Measurements from ENCODE around the gene MAST4. TPM values are rescaled to one million over a fixed set of nuclear protein-coding genes. Genes with fewer than 3 reads are reported as not detected.
A peak's percentile ranks its signal among the peaks of the same experiment; 100 is the strongest.

Gene MAST4
- total RNA-seq, 2 donors from 2014 or later, result 30.5 to 47.8 TPM

GRCh38 chr5:67010684-67011409 is 414.7 kb downstream of the MAST4 start:
- Histone ChIP-seq H3K4me3 (peak overlapping the region; percentile 47), H3K27ac (peak overlapping the region; percentile 51 to 65), H3K36me3 (no peaks in the 10 kb centered on the region), H3K9me3 (no peaks in the 10 kb centered on the region), H3K27me3 (replicated peaks; ENCODE audit: insufficient read depth) (no peaks in the 10 kb centered on the region), H3K4me1 (ENCODE audit: control insufficient read depth in 1 of 2, low read depth in 2 of 2) (peaks cover 14 to 85% of the 10 kb centered on the region in 2 donors)
- TF ChIP-seq CTCF (IDR thresholded peaks at IDR 0.05), result no peak
- ATAC-seq (ENCODE audit: insufficient number of reproducible peaks, low FRiP score, low read depth) (peak; percentile 38), DNase-seq (ENCODE audit: low spot score) (peak; percentile 6)

- DNase-seq (ENCODE audit: low spot score) (no peak), ATAC-seq (ENCODE audit: insufficient number of reproducible peaks, low FRiP score, low read depth) (no peak)
- no peaks in the 10 kb centered on the region for H3K36me3 ChIP-seq
- no peaks in the 10 kb centered on the region for H3K27me3 ChIP-seq (replicated peaks; ENCODE audit: insufficient read depth)
- H3K27ac ChIP-seq, result peak overlapping the region; percentile 51 to 65
- TF ChIP-seq CTCF (IDR thresholded peaks at IDR 0.05), result no peak
- peaks cover 14 to 85% of the 10 kb centered on the region in 2 donors for H3K4me1 ChIP-seq (ENCODE audit: control insufficient read depth in 1 of 2, low read depth in 2 of 2)
- H3K4me3 ChIP-seq, result peak overlapping the region; percentile 47
- H3K9me3 ChIP-seq, result no peaks in the 10 kb centered on the region
These were observed 415.2 kb downstream of the MAST4 start for GRCh38 chr5:67011422-67011821.

- DNase-seq (ENCODE audit: low spot score) (no peak), ATAC-seq (ENCODE audit: insufficient number of reproducible peaks, low FRiP score, low read depth) (no peak)
- H3K4me1 ChIP-seq (ENCODE audit: control insufficient read depth in 1 of 2, low read depth in 2 of 2), result peaks cover 10 to 77% of the 10 kb centered on the region in 2 donors
- H3K9me3 ChIP-seq, result no peaks in the 10 kb centered on the region
- no peaks in the 10 kb centered on the region for H3K36me3 ChIP-seq
- H3K4me3 ChIP-seq, result no peak overlapping the region
- H3K27me3 ChIP-seq (replicated peaks; ENCODE audit: insufficient read depth), result no peaks in the 10 kb centered on the region
- H3K27ac ChIP-seq, result no peak overlapping the region
- no peak for TF ChIP-seq CTCF (IDR thresholded peaks at IDR 0.05)
These were observed 416.0 kb downstream of the MAST4 start for GRCh38 chr5:67012171-67012570.

- Histone ChIP-seq H3K9me3 (no peaks in the 10 kb centered on the region), H3K36me3 (no peaks in the 10 kb centered on the region), H3K27me3 (replicated peaks; ENCODE audit: insufficient read depth) (no peaks in the 10 kb centered on the region), H3K4me1 (ENCODE audit: control insufficient read depth in 1 of 2, low read depth in 2 of 2) (peaks cover 8 to 67% of the 10 kb centered on the region in 2 donors), H3K4me3 (no peak overlapping the region), H3K27ac (no peak overlapping the region)
- ATAC-seq (ENCODE audit: insufficient number of reproducible peaks, low FRiP score, low read depth) (no peak), DNase-seq (ENCODE audit: low spot score) (no peak)
- TF ChIP-seq CTCF (IDR thresholded peaks at IDR 0.05), result no peak
These were observed 417.5 kb downstream of the MAST4 start for GRCh38 chr5:67013719-67014118.

GRCh38 chr5:67014191-67014590 is 418.0 kb downstream of the MAST4 start:
- no peak overlapping the region for H3K27ac ChIP-seq
- H3K27me3 ChIP-seq (replicated peaks; ENCODE audit: insufficient read depth), result no peaks in the 10 kb centered on the region
- ATAC-seq (ENCODE audit: insufficient number of reproducible peaks, low FRiP score, low read depth) (no peak), DNase-seq (ENCODE audit: low spot score) (no peak)
- no peaks in the 10 kb centered on the region for H3K36me3 ChIP-seq
- TF ChIP-seq CTCF (IDR thresholded peaks at IDR 0.05), result no peak
- peaks cover 8 to 67% of the 10 kb centered on the region in 2 donors for H3K4me1 ChIP-seq (ENCODE audit: control insufficient read depth in 1 of 2, low read depth in 2 of 2)
- H3K4me3 ChIP-seq, result no peak overlapping the region
- H3K9me3 ChIP-seq, result no peaks in the 10 kb centered on the region

Measured in thoracic aorta (tissue), 2 donors.